ENCODE measurements around the gene RSF1. TPM values are rescaled to one million over a fixed set of nuclear protein-coding genes. Genes with fewer than 3 reads are reported as not detected.

Gene RSF1
- total and polyA plus RNA-seq, 2 donors (not counting 1 experiment from before 2014, with no cell fraction given), result 4.8 to 104 TPM

GRCh38 chr11:77704029-77704428 is 116.5 kb downstream of the RSF1 start:
- Histone ChIP-seq H3K9me3 (ENCODE audit: control extremely low read depth in 1 of 3, control insufficient read depth in 2 of 3, insufficient read depth in 1 of 3, low read length in 2 of 3) (no peaks in the 10 kb centered on the region), H3K79me2 (ENCODE audit: control insufficient read depth, insufficient read depth, low read length) (no peaks in the 10 kb centered on the region), H3K27me3 (replicated peaks in 1 of 4; ENCODE audit: control extremely low read depth in 1 of 4, control insufficient read depth in 3 of 4, insufficient read depth in 4 of 4, low read length in 3 of 4) (no peaks in the 10 kb centered on the region), H4K20me1 (ENCODE audit: control insufficient read depth, insufficient read depth, low read length, poor library complexity, severe bottlenecking) (no peaks in the 10 kb centered on the region), H2AFZ (ENCODE audit: insufficient read depth, low read depth, low read length, poor library complexity, severe bottlenecking) (no peak overlapping the region), H3K9ac (ENCODE audit: low read length) (no peak overlapping the region), H3K4me3 (ENCODE audit: control extremely low read depth in 1 of 5, extremely low read depth in 1 of 5, insufficient read depth in 1 of 5, low read depth in 2 of 5, low read length in 4 of 5) (no peak overlapping the region), H3K4me1 (ENCODE audit: control insufficient read depth in 2 of 2, insufficient read depth in 2 of 2, low read length in 2 of 2) (no peaks in the 10 kb centered on the region), H3K4me2 (replicated peaks; ENCODE audit: low read depth, low read length, poor library complexity, severe bottlenecking) (no peak overlapping the region), H3K27ac (ENCODE audit: low read length in 2 of 2) (no peak overlapping the region), H3K36me3 (replicated peaks in 1 of 2; ENCODE audit: control extremely low read depth in 1 of 2, control insufficient read depth in 1 of 2, extremely low read depth in 1 of 2, insufficient read depth in 2 of 2, low read length in 1 of 2) (peaks cover 0 to 21% of the 10 kb centered on the region in 2 experiments)
- no peak for TF ChIP-seq CTCF (IDR thresholded peaks at IDR 0.05)
- no peak for TF ChIP-seq EZH2 (IDR thresholded peaks at IDR 0.05; ENCODE audit: borderline replicate concordance, insufficient read depth, low read depth, low read length, poor library complexity, severe bottlenecking)
- no peak for ATAC-seq (ENCODE audit: low read depth)
- Mint-ChIP-seq H3K4me3 (no peak overlapping the region), H3K4me1 (peaks cover 12% of the 10 kb centered on the region), H3K27ac (no peak overlapping the region), H3K27me3 (no peaks in the 10 kb centered on the region), H3K9me3 (ENCODE audit: insufficient read depth) (no peaks in the 10 kb centered on the region)
- ChIA-PET CTCF (interaction anchor here (0.7 to 1.1 kb wide), 2 partner anchors 85 to 92 kb away, joined by 3 read pairs; no protein-coding TSS in a partner anchor), POLR2A (interaction anchor here (0.7 kb wide), 1 partner anchor 112 kb away, joined by 3 read pairs; no protein-coding TSS in a partner anchor)
- 100% methylated on average over 1 of the region's 3 CpGs for WGBS (ENCODE audit: insufficient coverage)
- intact Hi-C loops (cut with micrococcal nuclease), result no loop called here
- DNase-seq, result no peak

- ATAC-seq (ENCODE audit: low read depth) (no peak), DNase-seq (no peak)
- no peaks in the 10 kb centered on the region for H3K27me3 Mint-ChIP-seq
- H3K36me3 ChIP-seq (replicated peaks in 1 of 2; ENCODE audit: control extremely low read depth in 1 of 2, control insufficient read depth in 1 of 2, extremely low read depth in 1 of 2, insufficient read depth in 2 of 2, low read length in 1 of 2), result peaks cover 5 to 53% of the 10 kb centered on the region in 2 experiments
- no peak overlapping the region for H3K4me2 ChIP-seq (replicated peaks; ENCODE audit: low read depth, low read length, poor library complexity, severe bottlenecking)
- no peaks in the 10 kb centered on the region for H3K9me3 Mint-ChIP-seq (ENCODE audit: insufficient read depth)
- H3K9me3 ChIP-seq (ENCODE audit: control extremely low read depth in 1 of 3, control insufficient read depth in 2 of 3, insufficient read depth in 1 of 3, low read length in 2 of 3), result no peaks in the 10 kb centered on the region
- H3K27me3 ChIP-seq (replicated peaks in 1 of 4; ENCODE audit: control extremely low read depth in 1 of 4, control insufficient read depth in 3 of 4, insufficient read depth in 4 of 4, low read length in 3 of 4), result no peaks in the 10 kb centered on the region
- no peaks in the 10 kb centered on the region for H3K79me2 ChIP-seq (ENCODE audit: control insufficient read depth, insufficient read depth, low read length)
- intact Hi-C loops (cut with micrococcal nuclease), result no loop called here
- H3K27ac ChIP-seq (ENCODE audit: low read length in 2 of 2), result no peak overlapping the region
- no peak overlapping the region for H3K4me3 ChIP-seq (ENCODE audit: control extremely low read depth in 1 of 5, extremely low read depth in 1 of 5, insufficient read depth in 1 of 5, low read depth in 2 of 5, low read length in 4 of 5)
- ChIA-PET POLR2A (no interaction called here), CTCF (no interaction called here)
- no peak overlapping the region for H3K9ac ChIP-seq (ENCODE audit: low read length)
- no peaks in the 10 kb centered on the region for H3K4me1 ChIP-seq (ENCODE audit: control insufficient read depth in 2 of 2, insufficient read depth in 2 of 2, low read length in 2 of 2)
- H3K27ac Mint-ChIP-seq, result no peak overlapping the region
- TF ChIP-seq EZH2 (IDR thresholded peaks at IDR 0.05; ENCODE audit: borderline replicate concordance, insufficient read depth, low read depth, low read length, poor library complexity, severe bottlenecking) (no peak), CTCF (IDR thresholded peaks at IDR 0.05) (no peak)
- H2AFZ ChIP-seq (ENCODE audit: insufficient read depth, low read depth, low read length, poor library complexity, severe bottlenecking), result no peak overlapping the region
- no peak overlapping the region for H3K4me3 Mint-ChIP-seq
- WGBS (ENCODE audit: insufficient coverage), result no CpG with 5 or more reads among the region's 1 CpG
- H3K4me1 Mint-ChIP-seq, result no peaks in the 10 kb centered on the region
- H4K20me1 ChIP-seq (ENCODE audit: control insufficient read depth, insufficient read depth, low read length, poor library complexity, severe bottlenecking), result no peaks in the 10 kb centered on the region
These were observed 121.1 kb downstream of the RSF1 start for GRCh38 chr11:77699425-77699824.

All from B cell (primary cell).